ENCODE results near the gene NDUFAB1. TPM values are rescaled to one million over a fixed set of nuclear protein-coding genes. Genes with fewer than 3 reads are reported as not detected.
"Not testable (repeated sequence)": the region's sequence is repeated elsewhere in the genome, so short reads cannot be mapped to it uniquely, and the experiment has no call there.

NDUFAB1 gene
- total RNA-seq, 2 experiments from 2014 or later, result 157 to 162 TPM

GRCh38 chr16:23615805-23616204 lies 19.7 kb upstream of the NDUFAB1 start:
- ATAC-seq (no peak), DNase-seq (no peak)
- CTCF ChIA-PET, result interaction anchor here (0.9 kb wide), 1 partner anchor 27 kb away, joined by 3 read pairs; no protein-coding TSS in a partner anchor
- intact Hi-C loops (cut with micrococcal nuclease), result no loop called here
- H3K4me3 Mint-ChIP-seq, result no peak overlapping the region
- TF ChIP-seq CTCF (IDR thresholded peaks at IDR 0.05), result no peak
- H3K27me3 Mint-ChIP-seq, result no peaks in the 10 kb centered on the region
- POLR2A ChIA-PET, result no interaction called here
- H3K36me3 Mint-ChIP-seq (ENCODE audit: low read depth), result peaks cover 31% of the 10 kb centered on the region
- no peaks in the 10 kb centered on the region for H3K4me1 Mint-ChIP-seq (ENCODE audit: low read depth)
- no peaks in the 10 kb centered on the region for H3K9me3 Mint-ChIP-seq
- no peak overlapping the region for H3K27ac Mint-ChIP-seq

- no peaks in the 10 kb centered on the region for H3K4me1 Mint-ChIP-seq (ENCODE audit: low read depth)
- CTCF ChIA-PET, result no interaction called here
- peaks cover 22% of the 10 kb centered on the region for H3K36me3 Mint-ChIP-seq (ENCODE audit: low read depth)
- ATAC-seq (no peak), DNase-seq (no peak)
- intact Hi-C loops (cut with micrococcal nuclease), result no loop called here
- no peak overlapping the region for H3K4me3 Mint-ChIP-seq
- no peaks in the 10 kb centered on the region for H3K9me3 Mint-ChIP-seq
- TF ChIP-seq CTCF (IDR thresholded peaks at IDR 0.05), result no peak
- H3K27ac Mint-ChIP-seq, result no peak overlapping the region
- POLR2A ChIA-PET, result no interaction called here
- H3K27me3 Mint-ChIP-seq, result no peaks in the 10 kb centered on the region
Observed at GRCh38 chr16:23611936-23612335, 15.8 kb upstream of the NDUFAB1 start.

- H3K27me3 Mint-ChIP-seq; POLR2A ChIA-PET; CTCF ChIA-PET; H3K9me3 Mint-ChIP-seq; H3K27ac Mint-ChIP-seq; H3K4me1 Mint-ChIP-seq (ENCODE audit: low read depth); H3K4me3 Mint-ChIP-seq; DNase-seq; intact Hi-C loops (cut with micrococcal nuclease); ATAC-seq: not testable (repeated sequence)
- peaks cover 18% of the 10 kb centered on the region for H3K36me3 Mint-ChIP-seq (ENCODE audit: low read depth)
Observed at GRCh38 chr16:23610905-23611304, 14.8 kb upstream of the NDUFAB1 start.

GRCh38 chr16:23609929-23610328 lies 13.8 kb upstream of the NDUFAB1 start:
- Mint-ChIP-seq H3K27ac (no peak overlapping the region), H3K27me3 (no peaks in the 10 kb centered on the region), H3K4me1 (ENCODE audit: low read depth) (no peaks in the 10 kb centered on the region), H3K4me3 (no peak overlapping the region), H3K9me3 (no peaks in the 10 kb centered on the region), H3K36me3 (ENCODE audit: low read depth) (peaks cover 19% of the 10 kb centered on the region)
- ATAC-seq (no peak), DNase-seq (no peak)
- ChIA-PET POLR2A (interaction anchor here (0.7 kb wide), 1 partner anchor 15 kb away, joined by 3 read pairs; no protein-coding TSS in a partner anchor), CTCF (interaction anchor here (0.6 kb wide), 1 partner anchor 28 kb away, joined by 4 read pairs; no protein-coding TSS in a partner anchor)
- no peak for TF ChIP-seq CTCF (IDR thresholded peaks at IDR 0.05)
- intact Hi-C loops (cut with micrococcal nuclease), result no loop called here

GRCh38 chr16:23608194-23608593 lies 12.1 kb upstream of the NDUFAB1 start:
- TF ChIP-seq CTCF (IDR thresholded peaks at IDR 0.05), result no peak
- intact Hi-C loops (cut with micrococcal nuclease), result no loop called here
- H3K4me3 Mint-ChIP-seq, result no peak overlapping the region
- no peaks in the 10 kb centered on the region for H3K9me3 Mint-ChIP-seq
- ChIA-PET CTCF (no interaction called here), POLR2A (no interaction called here)
- no peaks in the 10 kb centered on the region for H3K27me3 Mint-ChIP-seq
- H3K27ac Mint-ChIP-seq, result no peak overlapping the region
- peaks cover 18% of the 10 kb centered on the region for H3K36me3 Mint-ChIP-seq (ENCODE audit: low read depth)
- no peaks in the 10 kb centered on the region for H3K4me1 Mint-ChIP-seq (ENCODE audit: low read depth)
- ATAC-seq (no peak), DNase-seq (no peak)

- Mint-ChIP-seq H3K27ac (no peak overlapping the region), H3K36me3 (ENCODE audit: low read depth) (peaks cover 19% of the 10 kb centered on the region), H3K27me3 (no peaks in the 10 kb centered on the region), H3K4me1 (ENCODE audit: low read depth) (no peaks in the 10 kb centered on the region), H3K4me3 (no peak overlapping the region), H3K9me3 (no peaks in the 10 kb centered on the region)
- ChIA-PET POLR2A (no interaction called here), CTCF (no interaction called here)
- intact Hi-C loops (cut with micrococcal nuclease), result no loop called here
- TF ChIP-seq CTCF (IDR thresholded peaks at IDR 0.05), result no peak
- ATAC-seq (no peak), DNase-seq (no peak)
Observed at GRCh38 chr16:23607726-23608125, 11.6 kb upstream of the NDUFAB1 start.
